Osteoblast (primary cell): Measurements from ENCODE around the gene GHRHR. TPM values are rescaled to one million over a fixed set of nuclear protein-coding genes. Genes with fewer than 3 reads are reported as not detected.

Source experiments
- DNase-seq: peaks from one replicate; pipeline ENCODE4 v3.0.0; 2011; ENCODE audit warnings: low spot score, mixed read lengths; ENCODE audit not compliant: insufficient read length; ENCODE audit errors: missing footprints
- H2AFZ ChIP-seq: 2 replicates; pipeline ENCODE4 v1.6.0; 2011; ENCODE audit warnings: mild to moderate bottlenecking, low read length
- H3K27ac ChIP-seq: 2 replicates; pipeline ENCODE4 v1.5.1; 2011; ENCODE audit warnings: mild to moderate bottlenecking, low read depth, low read length, moderate library complexity
- H3K27me3 ChIP-seq: 2 replicates; pipeline ENCODE4 v1.6.0; 2012; ENCODE audit warnings: mild to moderate bottlenecking, control low read depth, inconsistent platforms, low read length, moderate library complexity; ENCODE audit not compliant: insufficient read depth
- H3K36me3 ChIP-seq: 2 replicates; pipeline ENCODE4 v1.5.1; 2011; ENCODE audit warnings: mild to moderate bottlenecking, low read length, control low read depth, moderate library complexity; ENCODE audit not compliant: insufficient read depth
- H3K4me1 ChIP-seq: 2 replicates; pipeline ENCODE4 v1.5.1; 2011; ENCODE audit warnings: mild to moderate bottlenecking, low read length, control low read depth, moderate library complexity; ENCODE audit not compliant: insufficient read depth
- H3K4me2 ChIP-seq: 2 replicates; pipeline ENCODE4 v1.6.0; 2011; ENCODE audit warnings: mild to moderate bottlenecking, low read length; ENCODE audit not compliant: insufficient read depth
- H3K4me3 ChIP-seq: fragments of 200-600 bp; sonication (generic); 3 replicates; pipeline ENCODE4 v1.5.1; 2012; ENCODE audit warnings: mild to moderate bottlenecking, low read length, inconsistent platforms; ENCODE audit not compliant: insufficient read depth
- H3K79me2 ChIP-seq: 2 replicates; pipeline ENCODE4 v1.6.0; 2012; ENCODE audit warnings: mild to moderate bottlenecking, low read length, control low read depth, inconsistent platforms; ENCODE audit not compliant: insufficient read depth
- H3K9me3 ChIP-seq: 2 replicates; pipeline ENCODE4 v1.5.1; 2011; ENCODE audit warnings: low read depth, low read length, control low read depth
- H4K20me1 ChIP-seq: 2 replicates; pipeline ENCODE4 v1.6.0; 2012; ENCODE audit warnings: mild to moderate bottlenecking, low read length, control low read depth; ENCODE audit not compliant: insufficient read depth
- CTCF ChIP-seq: IDR thresholded peaks from 2 replicates; pipeline ENCODE4 v1.5.1; 2011; ENCODE audit warnings: mild to moderate bottlenecking, low read depth, low read length, moderate library complexity; ENCODE audit errors: extremely low read depth
- total RNA-seq: library from RNA; depleted of rRNA; stranded (reverse); fragments of >200 nt; gene quantifications from 2 replicates; pipeline ENCODE4 v1.2.3, GENCODE V29; 2012

Gene GHRHR
- total RNA-seq, 1 donor = not detected

- H3K27ac ChIP-seq = no peak overlapping the region
- H3K36me3 ChIP-seq = no peaks in the 10 kb centered on the region
- no peak overlapping the region for H2AFZ ChIP-seq
- H3K4me2 ChIP-seq = no peak overlapping the region
- TF ChIP-seq CTCF = no peak
- H4K20me1 ChIP-seq = no peaks in the 10 kb centered on the region
- DNase-seq = no peak
- H3K9me3 ChIP-seq = no peaks in the 10 kb centered on the region
- no peak overlapping the region for H3K4me3 ChIP-seq
- no peaks in the 10 kb centered on the region for H3K79me2 ChIP-seq
- no peaks in the 10 kb centered on the region for H3K27me3 ChIP-seq
- no peaks in the 10 kb centered on the region for H3K4me1 ChIP-seq
Measured at GRCh38 chr7:31023877-31024276, 60.1 kb downstream of the GHRHR start.

- Histone ChIP-seq H3K27me3 (no peaks in the 10 kb centered on the region), H3K36me3 (no peaks in the 10 kb centered on the region), H3K79me2 (no peaks in the 10 kb centered on the region), H3K27ac (no peak overlapping the region), H3K9me3 (no peaks in the 10 kb centered on the region), H2AFZ (no peak overlapping the region), H3K4me3 (no peak overlapping the region), H3K4me2 (no peak overlapping the region), H3K4me1 (no peaks in the 10 kb centered on the region), H4K20me1 (no peaks in the 10 kb centered on the region)
- DNase-seq = peak; percentile 72
- TF ChIP-seq CTCF = no peak
Measured at GRCh38 chr7:31027161-31027965, 63.6 kb downstream of the GHRHR start.

GRCh38 chr7:31028006-31028405, 64.3 kb downstream of the GHRHR start:
- Histone ChIP-seq H3K9me3 (no peaks in the 10 kb centered on the region), H3K36me3 (no peaks in the 10 kb centered on the region), H3K4me1 (no peaks in the 10 kb centered on the region), H3K27me3 (no peaks in the 10 kb centered on the region), H3K4me3 (no peak overlapping the region), H3K27ac (no peak overlapping the region), H3K79me2 (no peaks in the 10 kb centered on the region), H4K20me1 (no peaks in the 10 kb centered on the region), H2AFZ (no peak overlapping the region), H3K4me2 (no peak overlapping the region)
- DNase-seq = no peak
- TF ChIP-seq CTCF = no peak

GRCh38 chr7:31028417-31028992, 64.8 kb downstream of the GHRHR start:
- Histone ChIP-seq H3K27ac (no peak overlapping the region), H3K4me1 (no peaks in the 10 kb centered on the region), H3K27me3 (no peaks in the 10 kb centered on the region), H3K79me2 (no peaks in the 10 kb centered on the region), H2AFZ (no peak overlapping the region), H3K9me3 (no peaks in the 10 kb centered on the region), H3K4me2 (no peak overlapping the region), H4K20me1 (no peaks in the 10 kb centered on the region), H3K36me3 (no peaks in the 10 kb centered on the region), H3K4me3 (no peak overlapping the region)
- TF ChIP-seq CTCF = no peak
- peak; percentile 44 for DNase-seq
